Subcutaneous adipose tissue (tissue), 4 donors: Measurements from ENCODE around the gene GATA5. TPM values are rescaled to one million over a fixed set of nuclear protein-coding genes. Genes with fewer than 3 reads are reported as not detected.

Experiments
- CTCF ChIP-seq: fragments of 450-650 bp; IDR thresholded peaks from one replicate; pipeline ENCODE4 v1.5.1; 2016; ENCODE audit warnings: low read depth, mild to moderate bottlenecking, control low read depth, antibody characterized with exemption, moderate library complexity
- total RNA-seq, 4 donors: library from RNA; depleted of rRNA; stranded (reverse); fragments of >200 nt; gene quantifications; one replicate each; pipeline ENCODE4 v1.1.0, GENCODE V29; 2016

The GATA5 gene
- total RNA-seq, 4 donors from 2014 or later = not detected

- no peak for TF ChIP-seq CTCF
These were observed 5.8 kb downstream of the GATA5 start for GRCh38 chr20:62470001-62470400.

- no peak for TF ChIP-seq CTCF
These were observed 6.4 kb downstream of the GATA5 start for GRCh38 chr20:62469352-62469751.

- no peak for TF ChIP-seq CTCF
These were observed 8.8 kb downstream of the GATA5 start for GRCh38 chr20:62466806-62467537.

- no peak for TF ChIP-seq CTCF
These were observed 9.6 kb downstream of the GATA5 start for GRCh38 chr20:62466072-62466760.

- no peak for TF ChIP-seq CTCF
These were observed 10.8 kb downstream of the GATA5 start for GRCh38 chr20:62464990-62465389.

- TF ChIP-seq CTCF = no peak
These were observed 11.4 kb downstream of the GATA5 start for GRCh38 chr20:62464425-62464770.

GRCh38 chr20:62463651-62464424 lies 12.0 kb downstream of the GATA5 start:
- no peak for TF ChIP-seq CTCF
